K562 (cell line): Measurements from ENCODE around the gene CFP. TPM values are rescaled to one million over a fixed set of nuclear protein-coding genes. Genes with fewer than 3 reads are reported as not detected.
A peak's percentile ranks its signal among the peaks of the same experiment; 100 is the strongest.

Experiments
- CBX5 ChIP-seq: IDR thresholded peaks from 2 replicates; pipeline ENCODE4 v1.6.1; 2014; ENCODE audit warnings: low read depth, borderline replicate concordance
- CTCF ChIP-seq, 3 experiments: IDR thresholded peaks in 2 of 3; conservative IDR thresholded peaks in 1 of 3; 2 replicates each; pipeline ENCODE4 v1.5.1; 2011 to 2012; ENCODE audit warnings: low read length in 3 of 3, mild to moderate bottlenecking in 3 of 3, control low read depth in 2 of 3, improper control_type of control experiment in 1 of 3, inconsistent platforms in 1 of 3, low read depth in 1 of 3, mixed read lengths in 1 of 3, moderate library complexity in 1 of 3; ENCODE audit not compliant: insufficient read depth in 2 of 3
- FIP1L1 ChIP-seq: fragments of 200-400 bp; formaldehyde crosslinking; IDR thresholded peaks from 2 replicates; pipeline ENCODE4 v1.6.1; 2018; ENCODE audit warnings: mild to moderate bottlenecking, low read depth, low read length; ENCODE audit not compliant: poor library complexity, severe bottlenecking
- FOXJ2 ChIP-seq: fragments of 200-800 bp; sonication (Bioruptor generic); IDR thresholded peaks from 2 replicates; pipeline ENCODE4 v1.6.1; 2016; ENCODE audit warnings: missing genetic modification characterization, missing compliant biosample characterization
- HDAC6 ChIP-seq: IDR thresholded peaks from 2 replicates; pipeline ENCODE4 v1.6.1; 2012; ENCODE audit warnings: low read depth, mild to moderate bottlenecking, control low read depth, inconsistent platforms, low read length, moderate library complexity
- KLF1 ChIP-seq: fragments of 450-650 bp; IDR thresholded peaks from 2 replicates; pipeline ENCODE4 v1.6.1; 2016; ENCODE audit warnings: missing genetic modification characterization, missing compliant biosample characterization
- KLF6 ChIP-seq: fragments of 250-450 bp; sonication (Bioruptor Pico); IDR thresholded peaks from 2 replicates; pipeline ENCODE4 v1.4.0; 2020; ENCODE audit warnings: mild to moderate bottlenecking, moderate library complexity, borderline replicate concordance
- MTA2 ChIP-seq: fragments of 450-650 bp; IDR thresholded peaks from 2 replicates; pipeline ENCODE4 v1.6.1; 2016; ENCODE audit warnings: low read depth
- POLR2A ChIP-seq: fragments of 450-650 bp; conservative IDR thresholded peaks from 2 replicates; pipeline ENCODE4 v1.6.1; 2016
- POLR2AphosphoS2 ChIP-seq: IDR thresholded peaks from 2 replicates; pipeline ENCODE4 v1.6.1; 2012; ENCODE audit warnings: low read length, improper control_type of control experiment
- POLR2AphosphoS5 ChIP-seq: IDR thresholded peaks from 2 replicates; pipeline ENCODE4 v1.6.1; 2011; ENCODE audit warnings: mild to moderate bottlenecking, low read depth, low read length, moderate library complexity; ENCODE audit not compliant: control insufficient read depth, insufficient read depth
- RBM34 ChIP-seq: fragments of 200-400 bp; formaldehyde crosslinking; IDR thresholded peaks from 2 replicates; pipeline ENCODE4 v1.6.1; 2018; ENCODE audit warnings: low read length, borderline replicate concordance; ENCODE audit not compliant: insufficient read depth
- TCF3 ChIP-seq: sonication (generic); formaldehyde crosslinking; IDR thresholded peaks from 2 replicates; pipeline ENCODE4 v1.4.0; 2020; ENCODE audit warnings: mild to moderate bottlenecking, missing genetic modification reagents
- TCF7 ChIP-seq: sonication (generic); IDR thresholded peaks from 2 replicates; pipeline ENCODE4 v1.6.1; 2016; ENCODE audit warnings: antibody characterized with exemption, borderline replicate concordance
- TFAM ChIP-seq: fragments of 250-450 bp; sonication (Bioruptor Pico); conservative IDR thresholded peaks from 2 replicates; pipeline ENCODE4 v1.5.0; 2021; ENCODE audit warnings: mild to moderate bottlenecking, moderate library complexity
- ZNF785 ChIP-seq: fragments of 250-450 bp; sonication (Bioruptor Pico); IDR thresholded peaks from 2 replicates; pipeline ENCODE4 v1.4.0; 2020; ENCODE audit warnings: mild to moderate bottlenecking
- ZNF79 ChIP-seq: fragments of 250-450 bp; sonication (Bioruptor Pico); IDR thresholded peaks from 2 replicates; pipeline ENCODE4 v1.4.0; 2020; ENCODE audit warnings: low read depth, mild to moderate bottlenecking, moderate library complexity
- ZZZ3 ChIP-seq: fragments of 450-650 bp; IDR thresholded peaks from 2 replicates; pipeline ENCODE4 v1.6.1; 2016; ENCODE audit warnings: antibody characterized with exemption, mild to moderate bottlenecking, moderate library complexity
- polyA plus RNA-seq, 8 experiments: library from polyadenylated mRNA; depleted of rRNA in 4 of 8; stranded (reverse) in 5 of 8; unstranded in 3 of 8; fragments of >200 nt; fragmentation: Nextera tagmentation in 2 of 8; fragmentation: Illumina TruSeq in 1 of 8; extraction: Ambion mirVana in 2 of 8; extraction: Trizol in 1 of 8; gene quantifications; 2 replicates each; pipeline versions ENCODE4 v1.2.1 to v1.2.3, GENCODE V29; 2011 to 2014; ENCODE audit warnings: inconsistent platforms in 1 of 8, missing spikeins in 1 of 8
- total RNA-seq, 7 experiments: library from RNA; depleted of rRNA in 6 of 7; stranded (reverse); fragments of >200 nt in 6 of 7; fragmentation: Illumina TruSeq in 2 of 7; extraction: Trizol in 2 of 7; gene quantifications; 2 replicates each; pipeline versions ENCODE4 v1.2.1 to v1.2.3, GENCODE V29; 2011 to 2021; ENCODE audit warnings: low replicate concordance in 1 of 7
- TF ChIP-seq, protein P1 (sequence below): fragments of 450-650 bp; IDR thresholded peaks from 2 replicates; pipeline ENCODE4 v1.6.1; 2016; ENCODE audit warnings: borderline replicate concordance

CFP gene
- total and polyA plus RNA-seq, 9 of the 15 experiments (the other 6 are each of a cell fraction or from before 2014, with no cell fraction given) = 0.18 to 2.0 (median 0.55) TPM

GRCh38 chrX:47651043-47651905, 21.5 kb upstream of the CFP start (continued):
- TF ChIP-seq, protein P1, sequence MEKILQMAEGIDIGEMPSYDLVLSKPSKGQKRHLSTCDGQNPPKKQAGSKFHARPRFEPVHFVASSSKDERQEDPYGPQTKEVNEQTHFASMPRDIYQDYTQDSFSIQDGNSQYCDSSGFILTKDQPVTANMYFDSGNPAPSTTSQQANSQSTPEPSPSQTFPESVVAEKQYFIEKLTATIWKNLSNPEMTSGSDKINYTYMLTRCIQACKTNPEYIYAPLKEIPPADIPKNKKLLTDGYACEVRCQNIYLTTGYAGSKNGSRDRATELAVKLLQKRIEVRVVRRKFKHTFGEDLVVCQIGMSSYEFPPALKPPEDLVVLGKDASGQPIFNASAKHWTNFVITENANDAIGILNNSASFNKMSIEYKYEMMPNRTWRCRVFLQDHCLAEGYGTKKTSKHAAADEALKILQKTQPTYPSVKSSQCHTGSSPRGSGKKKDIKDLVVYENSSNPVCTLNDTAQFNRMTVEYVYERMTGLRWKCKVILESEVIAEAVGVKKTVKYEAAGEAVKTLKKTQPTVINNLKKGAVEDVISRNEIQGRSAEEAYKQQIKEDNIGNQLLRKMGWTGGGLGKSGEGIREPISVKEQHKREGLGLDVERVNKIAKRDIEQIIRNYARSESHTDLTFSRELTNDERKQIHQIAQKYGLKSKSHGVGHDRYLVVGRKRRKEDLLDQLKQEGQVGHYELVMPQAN = peak; percentile 73
- no peak for TF ChIP-seq TCF7
- no peak for TF ChIP-seq FOXJ2 (tag)
- no peak for TF ChIP-seq HDAC6
- no peak for TF ChIP-seq KLF6 (CRISPR knock-in tag)
- TF ChIP-seq ZNF785 (CRISPR knock-in tag) = no peak
- TF ChIP-seq CBX5 = no peak
- 0 out of 2 replicates have a peak, but pooled peaks have one; percentile 64 for TF ChIP-seq POLR2AphosphoS2
- no peak; a peak in 1 of 6 replicates for TF ChIP-seq CTCF (IDR thresholded peaks at IDR 0.05 in 2 of 3, conservative IDR thresholded peaks at IDR 0.05 in 1 of 3; ENCODE audit: insufficient read depth in 2 of 3, low read depth in 1 of 3, low read length in 3 of 3)
- no peak for TF ChIP-seq TFAM (CRISPR knock-in tag)
- peak; percentile 46 for TF ChIP-seq POLR2A
- TF ChIP-seq ZZZ3 = no peak
- peak; percentile 92 for TF ChIP-seq KLF1 (tag)
- no peak for TF ChIP-seq ZNF79 (CRISPR knock-in tag)
- no peak for TF ChIP-seq TCF3 (CRISPR knock-in tag)
- TF ChIP-seq RBM34 = no peak
- TF ChIP-seq MTA2 = no peak
- TF ChIP-seq FIP1L1 = no peak
- no peak for TF ChIP-seq POLR2AphosphoS5
